ENCODE data around the gene SERTAD4.

SERTAD4 gene

GRCh38 chr1:210228158-210228557 lies 4.4 kb upstream of the SERTAD4 start:
- Mint-ChIP-seq H3K4me3 (no peak overlapping the region), H3K27ac (no peak overlapping the region), H3K36me3 (ENCODE audit: low read depth) (no peaks in the 10 kb centered on the region), H3K4me1 (peaks cover 16% of the 10 kb centered on the region), H3K9me3 (no peaks in the 10 kb centered on the region), H3K27me3 (ENCODE audit: low read depth) (peaks cover 24% of the 10 kb centered on the region)
- no peak for TF ChIP-seq CTCF (IDR thresholded peaks at IDR 0.05; ENCODE audit: unreplicated experiment in 3 of 3)

- H3K36me3 Mint-ChIP-seq (ENCODE audit: low read depth), result no peaks in the 10 kb centered on the region
- peaks cover 35% of the 10 kb centered on the region for H3K27me3 Mint-ChIP-seq (ENCODE audit: low read depth)
- H3K4me3 Mint-ChIP-seq, result peak overlapping the region in 2 of 3 experiments; percentile 16 to 50
- H3K4me1 Mint-ChIP-seq, result peaks cover 16% of the 10 kb centered on the region
- no peaks in the 10 kb centered on the region for H3K9me3 Mint-ChIP-seq
- no peak overlapping the region for H3K27ac Mint-ChIP-seq
- no peak for TF ChIP-seq CTCF (IDR thresholded peaks at IDR 0.05; ENCODE audit: unreplicated experiment in 3 of 3)
These were observed 2.4 kb upstream of the SERTAD4 start for GRCh38 chr1:210230149-210230695.

DNA sequence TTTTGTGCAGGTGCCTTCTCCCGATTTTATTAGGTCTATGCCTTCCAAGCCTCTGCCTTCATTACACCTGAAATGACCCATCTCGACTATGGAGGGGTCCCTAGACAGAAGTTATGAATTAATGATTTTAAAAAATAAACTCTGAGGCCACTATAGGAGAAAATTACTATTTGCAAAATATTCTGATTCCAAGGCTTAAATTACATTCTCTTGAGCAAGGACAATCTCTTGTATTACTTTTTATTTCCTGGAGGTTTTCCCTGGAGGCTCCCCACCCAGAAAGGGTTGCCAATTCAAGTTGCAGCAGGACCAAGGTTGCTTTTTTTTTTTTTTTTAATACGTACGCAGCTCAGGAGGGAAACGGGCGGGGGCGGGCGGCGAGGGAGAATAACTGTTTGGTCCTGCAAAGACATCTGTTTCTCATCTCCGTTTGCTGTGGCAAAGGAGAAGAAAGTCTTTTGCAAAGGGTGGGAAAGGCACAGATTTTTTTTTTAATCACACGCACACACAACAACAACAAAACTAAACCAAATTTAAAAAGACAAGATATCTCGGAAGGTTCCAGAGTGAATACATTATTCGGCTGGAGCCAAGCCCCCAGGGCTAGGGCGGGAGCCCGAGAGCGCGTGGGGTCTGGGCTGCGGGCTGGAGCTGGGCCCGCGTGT lies 618 bp upstream of the SERTAD4 start:
- Mint-ChIP-seq H3K27me3 (ENCODE audit: low read depth) (peaks cover 46% of the 10 kb centered on the region), H3K9me3 (no peaks in the 10 kb centered on the region), H3K36me3 (ENCODE audit: low read depth) (no peaks in the 10 kb centered on the region), H3K27ac (peak overlapping the region; percentile 70 to 91 (median 88)), H3K4me3 (peak overlapping the region; percentile 86 to 92 (median 91)), H3K4me1 (peaks cover 33% of the 10 kb centered on the region)
- TF ChIP-seq CTCF (IDR thresholded peaks at IDR 0.05; ENCODE audit: unreplicated experiment in 3 of 3), result no peak

- peaks cover 48% of the 10 kb centered on the region for H3K27me3 Mint-ChIP-seq (ENCODE audit: low read depth)
- no peak for TF ChIP-seq CTCF (IDR thresholded peaks at IDR 0.05; ENCODE audit: unreplicated experiment in 3 of 3)
- no peaks in the 10 kb centered on the region for H3K36me3 Mint-ChIP-seq (ENCODE audit: low read depth)
- H3K27ac Mint-ChIP-seq, result no peak overlapping the region
- H3K4me3 Mint-ChIP-seq, result peak overlapping the region; percentile 75 to 81 (median 75)
- peaks cover 42% of the 10 kb centered on the region for H3K4me1 Mint-ChIP-seq
- H3K9me3 Mint-ChIP-seq, result no peaks in the 10 kb centered on the region
These were observed 559 bp downstream of the SERTAD4 start for GRCh38 chr1:210233216-210233494.

- Mint-ChIP-seq H3K27me3 (ENCODE audit: low read depth) (peaks cover 48% of the 10 kb centered on the region), H3K9me3 (no peaks in the 10 kb centered on the region), H3K36me3 (ENCODE audit: low read depth) (no peaks in the 10 kb centered on the region), H3K4me1 (peaks cover 42% of the 10 kb centered on the region), H3K4me3 (peak overlapping the region; percentile 75 to 81 (median 75)), H3K27ac (peak overlapping the region in 2 of 3 experiments; percentile 26 to 67)
- TF ChIP-seq CTCF (IDR thresholded peaks at IDR 0.05; ENCODE audit: unreplicated experiment in 3 of 3), result no peak
These were observed 1.1 kb downstream of the SERTAD4 start for GRCh38 chr1:210233495-210234328.

Data from nephron (organoid).